Measurements from ENCODE around the gene COL6A2.
"Not testable (repeated sequence)": the region's sequence is repeated elsewhere in the genome, so short reads cannot be mapped to it uniquely, and the experiment has no call there.

COL6A2 gene

DNA sequence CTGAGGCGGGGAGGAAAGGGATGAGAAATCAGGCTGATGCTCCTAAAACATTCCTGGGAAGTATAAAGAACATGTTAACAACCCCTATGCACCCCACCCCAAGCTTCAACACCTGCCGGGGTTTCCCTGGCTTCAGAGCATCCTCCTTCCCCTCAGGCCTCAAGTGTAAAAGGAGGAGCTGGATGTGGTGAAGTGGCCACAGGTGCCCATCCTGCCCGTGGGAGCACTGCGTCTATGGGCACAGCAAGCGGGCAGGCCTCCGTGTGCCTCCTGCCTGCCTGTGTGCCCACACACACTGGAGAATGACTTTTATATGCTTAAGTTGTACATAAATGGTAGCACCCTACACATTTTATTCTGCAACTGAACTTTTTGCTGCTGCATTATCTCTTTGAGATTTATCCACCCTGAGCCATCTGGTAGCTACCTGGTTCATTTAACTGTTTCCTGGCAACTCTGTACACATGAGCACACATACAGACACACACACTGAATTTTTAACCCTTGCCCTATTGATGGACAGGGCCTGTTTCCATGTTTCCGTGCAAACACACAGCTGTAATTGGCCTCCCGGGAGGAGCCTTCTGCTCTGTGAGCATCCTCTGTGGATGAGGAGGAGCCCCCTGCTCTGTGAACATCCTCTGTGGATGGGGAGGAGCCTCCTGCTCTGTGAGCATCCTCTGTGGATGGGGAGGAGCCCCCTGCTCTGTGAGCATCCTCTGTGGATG lies 70.9 kb downstream of the COL6A2 start:
- H3K4me3 ChIP-seq (ENCODE audit: low read length) = no peak overlapping the region
- DNase-seq (ENCODE audit: low read depth) = no peak
- TF ChIP-seq, protein P1, sequence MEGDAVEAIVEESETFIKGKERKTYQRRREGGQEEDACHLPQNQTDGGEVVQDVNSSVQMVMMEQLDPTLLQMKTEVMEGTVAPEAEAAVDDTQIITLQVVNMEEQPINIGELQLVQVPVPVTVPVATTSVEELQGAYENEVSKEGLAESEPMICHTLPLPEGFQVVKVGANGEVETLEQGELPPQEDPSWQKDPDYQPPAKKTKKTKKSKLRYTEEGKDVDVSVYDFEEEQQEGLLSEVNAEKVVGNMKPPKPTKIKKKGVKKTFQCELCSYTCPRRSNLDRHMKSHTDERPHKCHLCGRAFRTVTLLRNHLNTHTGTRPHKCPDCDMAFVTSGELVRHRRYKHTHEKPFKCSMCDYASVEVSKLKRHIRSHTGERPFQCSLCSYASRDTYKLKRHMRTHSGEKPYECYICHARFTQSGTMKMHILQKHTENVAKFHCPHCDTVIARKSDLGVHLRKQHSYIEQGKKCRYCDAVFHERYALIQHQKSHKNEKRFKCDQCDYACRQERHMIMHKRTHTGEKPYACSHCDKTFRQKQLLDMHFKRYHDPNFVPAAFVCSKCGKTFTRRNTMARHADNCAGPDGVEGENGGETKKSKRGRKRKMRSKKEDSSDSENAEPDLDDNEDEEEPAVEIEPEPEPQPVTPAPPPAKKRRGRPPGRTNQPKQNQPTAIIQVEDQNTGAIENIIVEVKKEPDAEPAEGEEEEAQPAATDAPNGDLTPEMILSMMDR (IDR thresholded peaks at IDR 0.05; ENCODE audit: insufficient read depth, low read depth, low read length, missing control alignments) = no peak

- not testable (repeated sequence) for H3K4me3 ChIP-seq (ENCODE audit: low read length)
Observed at GRCh38 chr21:46170436-46171193, 72.7 kb downstream of the COL6A2 start.

GRCh38 chr21:46171585-46171984 lies 73.7 kb downstream of the COL6A2 start:
- no peak for DNase-seq (ENCODE audit: low read depth)
- TF ChIP-seq, protein P1 (IDR thresholded peaks at IDR 0.05; ENCODE audit: insufficient read depth, low read depth, low read length, missing control alignments) = no peak
- H3K4me3 ChIP-seq (ENCODE audit: low read length) = no peak overlapping the region

More at GRCh38 chr21:46170436-46171193, 72.7 kb downstream of the COL6A2 start:
- DNase-seq (ENCODE audit: low read depth) = not testable (repeated sequence)

GRCh38 chr21:46171996-46172862 lies 74.3 kb downstream of the COL6A2 start:
- no peak for DNase-seq (ENCODE audit: low read depth)
- H3K4me3 ChIP-seq (ENCODE audit: low read length) = no peak overlapping the region
- TF ChIP-seq, protein P1 (IDR thresholded peaks at IDR 0.05; ENCODE audit: insufficient read depth, low read depth, low read length, missing control alignments) = no peak

DNA sequence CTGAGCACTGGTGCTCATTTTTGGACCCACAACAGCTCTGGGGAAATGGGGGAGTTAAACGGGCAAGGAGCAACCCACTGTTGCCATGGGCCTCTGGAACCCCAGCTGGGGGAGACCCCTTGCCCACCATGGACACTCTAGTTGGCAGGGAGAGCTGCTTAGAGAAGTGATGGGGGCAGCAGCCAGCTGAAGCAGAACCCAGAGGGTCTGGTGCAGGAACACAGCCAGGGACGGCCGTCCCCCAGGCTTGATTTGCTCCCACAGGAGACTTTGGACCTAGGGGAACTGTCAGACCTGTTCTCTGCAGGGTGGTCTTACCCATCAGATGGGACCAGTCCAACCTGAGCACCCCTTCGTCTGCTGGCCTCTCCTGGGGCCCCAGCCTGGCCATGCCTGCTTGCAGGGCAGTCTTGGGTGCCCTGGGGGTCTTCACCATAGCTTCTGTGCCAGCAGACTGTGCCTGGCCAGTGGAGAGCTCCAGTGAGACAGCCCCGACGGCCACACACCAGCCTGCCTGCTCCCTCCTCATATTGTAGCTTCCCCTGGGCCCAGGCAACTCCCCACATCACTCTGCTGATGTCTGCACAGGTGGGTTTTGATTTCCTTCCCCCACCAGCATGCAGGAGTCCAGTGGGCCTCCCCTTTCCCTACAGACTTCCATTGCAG lies 75.1 kb downstream of the COL6A2 start:
- no peak overlapping the region for H3K4me3 ChIP-seq (ENCODE audit: low read length)
- DNase-seq (ENCODE audit: low read depth) = no peak
- TF ChIP-seq, protein P1 (IDR thresholded peaks at IDR 0.05; ENCODE audit: insufficient read depth, low read depth, low read length, missing control alignments) = no peak

GRCh38 chr21:46173573-46173972 lies 75.7 kb downstream of the COL6A2 start:
- TF ChIP-seq, protein P1 (IDR thresholded peaks at IDR 0.05; ENCODE audit: insufficient read depth, low read depth, low read length, missing control alignments) = no peak
- DNase-seq (ENCODE audit: low read depth) = no peak
- H3K4me3 ChIP-seq (ENCODE audit: low read length) = no peak overlapping the region

DNA sequence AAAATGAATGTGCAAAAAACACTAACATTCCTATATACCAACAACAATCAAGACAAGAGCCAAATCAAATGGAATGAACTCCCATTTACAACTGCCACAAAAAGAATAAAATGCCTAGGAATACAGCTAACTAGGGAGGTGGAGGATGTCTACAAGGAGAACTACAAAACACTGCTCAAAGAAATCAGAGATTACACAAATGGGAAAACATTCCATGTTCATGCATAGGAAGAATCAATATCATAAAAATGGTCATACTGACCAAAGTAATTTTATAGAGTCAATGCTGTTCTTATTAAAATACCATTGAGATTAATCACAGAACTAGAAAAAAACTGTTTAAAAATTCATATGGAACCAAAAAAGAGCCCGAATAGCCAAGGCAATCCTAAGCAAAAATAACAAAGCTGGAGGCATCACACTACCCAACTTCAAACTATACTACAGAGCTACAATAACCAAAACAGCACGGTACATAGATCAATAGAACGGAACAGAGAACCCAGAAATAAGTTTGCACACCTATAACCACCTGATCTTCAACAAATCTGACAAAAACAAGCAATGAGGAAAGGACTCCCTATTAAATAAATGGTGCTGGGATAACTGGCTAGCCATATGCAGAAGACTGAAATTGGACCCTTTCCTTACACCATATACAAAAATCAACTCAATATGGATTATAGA lies 78.7 kb downstream of the COL6A2 start:
- not testable (repeated sequence) for H3K4me3 ChIP-seq (ENCODE audit: low read length); DNase-seq (ENCODE audit: low read depth)
